ENCODE results near the gene AADACL4. TPM values are rescaled to one million over a fixed set of nuclear protein-coding genes. Genes with fewer than 3 reads are reported as not detected.
A peak's percentile ranks its signal among the peaks of the same experiment; 100 is the strongest.

The AADACL4 gene
- total and polyA plus RNA-seq, 2 experiments from 2014 or later: not detected

DNA sequence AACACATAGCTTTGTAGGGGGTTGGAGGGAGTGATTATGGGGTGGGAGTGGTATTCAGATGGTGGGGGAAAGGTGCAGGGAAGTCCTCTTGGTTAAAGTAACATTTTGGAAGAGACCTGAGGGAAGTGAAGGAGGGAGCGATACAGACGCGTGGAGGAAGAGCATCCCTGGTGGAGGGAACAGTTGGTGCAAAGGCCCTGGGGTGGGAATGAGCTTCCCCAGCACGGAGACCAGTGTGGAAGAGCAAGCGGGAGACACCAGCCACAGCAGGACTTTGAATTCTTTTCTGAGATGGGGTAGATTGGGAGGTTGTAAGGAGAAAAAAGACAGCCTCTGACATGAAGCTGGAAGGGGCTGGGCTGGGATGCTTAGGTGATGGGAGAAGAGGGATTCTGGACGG, 49.4 kb upstream of the AADACL4 start:
- Mint-ChIP-seq H3K27me3 (ENCODE audit: insufficient read depth, low read depth, poor library complexity) (peaks cover 24% of the 10 kb centered on the region), H3K36me3 (ENCODE audit: low read depth) (no peaks in the 10 kb centered on the region; the same call in 2 of the 3 replicates)
- ATAC-seq: no peak

More for the DNA sequence above, 49.4 kb upstream of the AADACL4 start:
- H3K27ac ChIP-seq (ENCODE audit: low read depth): peak overlapping the region; percentile 87; the same call in 1 of the 2 replicates
- peaks cover 39% of the 10 kb centered on the region for H3K4me1 ChIP-seq (ENCODE audit: insufficient read depth)
- H3K4me2 ChIP-seq: peak overlapping the region; percentile 98
- peaks cover 13% of the 10 kb centered on the region; the same call in 1 of the 2 replicates for H3F3A ChIP-seq (replicated peaks; ENCODE audit: low read depth)
- H3K9me3 Mint-ChIP-seq: no peaks in the 10 kb centered on the region; the same call in 2 of the 3 replicates
- no peak overlapping the region for H2AFZ ChIP-seq
- H3K27me3 ChIP-seq (ENCODE audit: insufficient read depth): 0 out of 2 replicates have a peak, but pooled peaks cover 3% of the 10 kb centered on the region
- no peaks in the 10 kb centered on the region for H3K36me3 ChIP-seq (ENCODE audit: insufficient read depth)
- H3K79me2 ChIP-seq (replicated peaks; ENCODE audit: insufficient read depth): peaks cover 18% of the 10 kb centered on the region
- H4K20me1 ChIP-seq (replicated peaks; ENCODE audit: insufficient read depth): peaks cover 6% of the 10 kb centered on the region; the same call in 1 of the 2 replicates
- peak overlapping the region; percentile 77 for H3K4me3 Mint-ChIP-seq
- no peak for DNase-seq (ENCODE audit: low spot score)
- H3K4me3 ChIP-seq: peak overlapping the region; percentile 78
- H3K27ac Mint-ChIP-seq: peak overlapping the region; percentile 43; the same call in 1 of the 2 replicates
- peaks cover 35% of the 10 kb centered on the region for H3K4me1 Mint-ChIP-seq
- H3K9me2 ChIP-seq (ENCODE audit: insufficient read depth): no peaks in the 10 kb centered on the region
- TF ChIP-seq EZH2phosphoT487 (IDR thresholded peaks at IDR 0.05; ENCODE audit: unreplicated experiment) (no peak), ZNF114 (CRISPR knock-in tag; IDR thresholded peaks at IDR 0.05) (no peak), EZH2 (IDR thresholded peaks at IDR 0.05; ENCODE audit: low read depth, unreplicated experiment) (no peak), REST (IDR thresholded peaks at IDR 0.05; ENCODE audit: unreplicated experiment) (no peak), CTCF (conservative IDR thresholded peaks at IDR 0.05; ENCODE audit: low read depth in 2 of 2) (no peak), JUNB (IDR thresholded peaks at IDR 0.05; ENCODE audit: unreplicated experiment) (no peak), STAT1 (IDR thresholded peaks at IDR 0.05; ENCODE audit: unreplicated experiment) (no peak), NANOG (IDR thresholded peaks at IDR 0.05; ENCODE audit: borderline replicate concordance) (no peak), CREB1 (CRISPR knock-in tag; IDR thresholded peaks at IDR 0.05; ENCODE audit: low read depth) (no peak), POLR2AphosphoS5 (IDR thresholded peaks at IDR 0.05; ENCODE audit: low read depth) (no peak), ZNF331 (CRISPR knock-in tag; IDR thresholded peaks at IDR 0.05; ENCODE audit: low read depth) (no peak)
- TF ChIP-seq, protein P1, sequence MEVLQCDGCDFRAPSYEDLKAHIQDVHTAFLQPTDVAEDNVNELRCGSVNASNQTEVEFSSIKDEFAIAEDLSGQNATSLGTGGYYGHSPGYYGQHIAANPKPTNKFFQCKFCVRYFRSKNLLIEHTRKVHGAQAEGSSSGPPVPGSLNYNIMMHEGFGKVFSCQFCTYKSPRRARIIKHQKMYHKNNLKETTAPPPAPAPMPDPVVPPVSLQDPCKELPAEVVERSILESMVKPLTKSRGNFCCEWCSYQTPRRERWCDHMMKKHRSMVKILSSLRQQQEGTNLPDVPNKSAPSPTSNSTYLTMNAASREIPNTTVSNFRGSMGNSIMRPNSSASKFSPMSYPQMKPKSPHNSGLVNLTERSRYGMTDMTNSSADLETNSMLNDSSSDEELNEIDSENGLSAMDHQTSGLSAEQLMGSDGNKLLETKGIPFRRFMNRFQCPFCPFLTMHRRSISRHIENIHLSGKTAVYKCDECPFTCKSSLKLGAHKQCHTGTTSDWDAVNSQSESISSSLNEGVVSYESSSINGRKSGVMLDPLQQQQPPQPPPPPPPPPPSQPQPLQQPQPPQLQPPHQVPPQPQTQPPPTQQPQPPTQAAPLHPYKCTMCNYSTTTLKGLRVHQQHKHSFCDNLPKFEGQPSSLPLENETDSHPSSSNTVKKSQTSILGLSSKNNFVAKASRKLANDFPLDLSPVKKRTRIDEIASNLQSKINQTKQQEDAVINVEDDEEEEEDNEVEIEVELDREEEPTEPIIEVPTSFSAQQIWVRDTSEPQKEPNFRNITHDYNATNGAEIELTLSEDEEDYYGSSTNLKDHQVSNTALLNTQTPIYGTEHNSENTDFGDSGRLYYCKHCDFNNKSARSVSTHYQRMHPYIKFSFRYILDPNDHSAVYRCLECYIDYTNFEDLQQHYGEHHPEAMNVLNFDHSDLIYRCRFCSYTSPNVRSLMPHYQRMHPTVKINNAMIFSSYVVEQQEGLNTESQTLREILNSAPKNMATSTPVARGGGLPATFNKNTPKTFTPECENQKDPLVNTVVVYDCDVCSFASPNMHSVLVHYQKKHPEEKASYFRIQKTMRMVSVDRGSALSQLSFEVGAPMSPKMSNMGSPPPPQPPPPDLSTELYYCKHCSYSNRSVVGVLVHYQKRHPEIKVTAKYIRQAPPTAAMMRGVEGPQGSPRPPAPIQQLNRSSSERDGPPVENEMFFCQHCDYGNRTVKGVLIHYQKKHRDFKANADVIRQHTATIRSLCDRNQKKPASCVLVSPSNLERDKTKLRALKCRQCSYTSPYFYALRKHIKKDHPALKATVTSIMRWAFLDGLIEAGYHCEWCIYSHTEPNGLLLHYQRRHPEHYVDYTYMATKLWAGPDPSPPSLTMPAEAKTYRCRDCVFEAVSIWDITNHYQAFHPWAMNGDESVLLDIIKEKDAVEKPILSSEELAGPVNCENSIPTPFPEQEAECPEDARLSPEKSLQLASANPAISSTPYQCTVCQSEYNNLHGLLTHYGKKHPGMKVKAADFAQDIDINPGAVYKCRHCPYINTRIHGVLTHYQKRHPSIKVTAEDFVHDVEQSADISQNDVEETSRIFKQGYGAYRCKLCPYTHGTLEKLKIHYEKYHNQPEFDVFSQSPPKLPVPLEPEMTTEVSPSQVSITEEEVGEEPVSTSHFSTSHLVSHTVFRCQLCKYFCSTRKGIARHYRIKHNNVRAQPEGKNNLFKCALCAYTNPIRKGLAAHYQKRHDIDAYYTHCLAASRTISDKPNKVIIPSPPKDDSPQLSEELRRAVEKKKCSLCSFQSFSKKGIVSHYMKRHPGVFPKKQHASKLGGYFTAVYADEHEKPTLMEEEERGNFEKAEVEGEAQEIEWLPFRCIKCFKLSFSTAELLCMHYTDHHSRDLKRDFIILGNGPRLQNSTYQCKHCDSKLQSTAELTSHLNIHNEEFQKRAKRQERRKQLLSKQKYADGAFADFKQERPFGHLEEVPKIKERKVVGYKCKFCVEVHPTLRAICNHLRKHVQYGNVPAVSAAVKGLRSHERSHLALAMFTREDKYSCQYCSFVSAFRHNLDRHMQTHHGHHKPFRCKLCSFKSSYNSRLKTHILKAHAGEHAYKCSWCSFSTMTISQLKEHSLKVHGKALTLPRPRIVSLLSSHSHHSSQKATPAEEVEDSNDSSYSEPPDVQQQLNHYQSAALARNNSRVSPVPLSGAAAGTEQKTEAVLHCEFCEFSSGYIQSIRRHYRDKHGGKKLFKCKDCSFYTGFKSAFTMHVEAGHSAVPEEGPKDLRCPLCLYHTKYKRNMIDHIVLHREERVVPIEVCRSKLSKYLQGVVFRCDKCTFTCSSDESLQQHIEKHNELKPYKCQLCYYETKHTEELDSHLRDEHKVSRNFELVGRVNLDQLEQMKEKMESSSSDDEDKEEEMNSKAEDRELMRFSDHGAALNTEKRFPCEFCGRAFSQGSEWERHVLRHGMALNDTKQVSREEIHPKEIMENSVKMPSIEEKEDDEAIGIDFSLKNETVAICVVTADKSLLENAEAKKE (CRISPR knock-in tag; IDR thresholded peaks at IDR 0.05): no peak
- TF ChIP-seq, protein P2, sequence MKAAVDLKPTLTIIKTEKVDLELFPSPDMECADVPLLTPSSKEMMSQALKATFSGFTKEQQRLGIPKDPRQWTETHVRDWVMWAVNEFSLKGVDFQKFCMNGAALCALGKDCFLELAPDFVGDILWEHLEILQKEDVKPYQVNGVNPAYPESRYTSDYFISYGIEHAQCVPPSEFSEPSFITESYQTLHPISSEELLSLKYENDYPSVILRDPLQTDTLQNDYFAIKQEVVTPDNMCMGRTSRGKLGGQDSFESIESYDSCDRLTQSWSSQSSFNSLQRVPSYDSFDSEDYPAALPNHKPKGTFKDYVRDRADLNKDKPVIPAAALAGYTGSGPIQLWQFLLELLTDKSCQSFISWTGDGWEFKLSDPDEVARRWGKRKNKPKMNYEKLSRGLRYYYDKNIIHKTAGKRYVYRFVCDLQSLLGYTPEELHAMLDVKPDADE (IDR thresholded peaks at IDR 0.05): no peak

Measured in GM23338 (cell line).